SIG-M5 (cell line): ENCODE results near the gene TAPT1.

Experiments
- DNase-seq: peaks from one replicate; lab custom pipeline; 2025; lab: John Stamatoyannopoulos, UW

The TAPT1 gene

GRCh38 chr4:16131293-16131692 is 95.0 kb downstream of the TAPT1 start:
- DNase-seq, result no peak

- DNase-seq, result no peak
Measured at GRCh38 chr4:16129336-16129735, 96.9 kb downstream of the TAPT1 start.

- DNase-seq, result no peak
Measured at GRCh38 chr4:16126714-16127113, 99.6 kb downstream of the TAPT1 start.

GRCh38 chr4:16125571-16126445 is 100.5 kb downstream of the TAPT1 start:
- no peak for DNase-seq

GRCh38 chr4:16124232-16124631 is 102.0 kb downstream of the TAPT1 start:
- DNase-seq, result no peak

GRCh38 chr4:16123356-16124084 is 102.8 kb downstream of the TAPT1 start:
- DNase-seq, result no peak

- DNase-seq, result no peak
Measured at GRCh38 chr4:16122784-16123183, 103.5 kb downstream of the TAPT1 start.

GRCh38 chr4:16122308-16122711 is 104.0 kb downstream of the TAPT1 start:
- no peak for DNase-seq

GRCh38 chr4:16120720-16121119 is 105.6 kb downstream of the TAPT1 start:
- no peak for DNase-seq

GRCh38 chr4:16119981-16120380 is 106.3 kb downstream of the TAPT1 start:
- no peak for DNase-seq

- no peak for DNase-seq
Measured at GRCh38 chr4:16118090-16118489, 108.2 kb downstream of the TAPT1 start.

GRCh38 chr4:16117164-16117563 is 109.1 kb downstream of the TAPT1 start:
- no peak for DNase-seq

- no peak for DNase-seq
Measured at GRCh38 chr4:16116493-16116990, 109.7 kb downstream of the TAPT1 start.

GRCh38 chr4:16116019-16116418 is 110.3 kb downstream of the TAPT1 start:
- no peak for DNase-seq

- DNase-seq, result no peak
Measured at GRCh38 chr4:16114546-16114945, 111.7 kb downstream of the TAPT1 start.

GRCh38 chr4:16113741-16114140 is 112.5 kb downstream of the TAPT1 start:
- no peak for DNase-seq

- no peak for DNase-seq
Measured at GRCh38 chr4:16111533-16111932, 114.7 kb downstream of the TAPT1 start.

GRCh38 chr4:16110661-16111290 is 115.5 kb downstream of the TAPT1 start:
- no peak for DNase-seq
